Chondrocyte (in vitro differentiated cells): ENCODE data around the gene ANKHD1. TPM values are rescaled to one million over a fixed set of nuclear protein-coding genes. Genes with fewer than 3 reads are reported as not detected.

Experiments
- DNase-seq: peaks from one replicate; pipeline ENCODE4 v3.0.0; 2021; ENCODE audit warnings: mixed read lengths, low spot score
- H3K27ac Mint-ChIP-seq: one replicate; pipeline ENCODE4 v1.8.0; 2021; ENCODE audit warnings: mild to moderate bottlenecking, moderate library complexity, mixed read lengths; ENCODE audit not compliant: unreplicated experiment
- H3K27me3 Mint-ChIP-seq: 2 replicates; pipeline ENCODE4 v1.8.0; 2021; ENCODE audit warnings: low read depth, mixed read lengths
- H3K36me3 Mint-ChIP-seq: 2 replicates; pipeline ENCODE4 v1.8.0; 2021; ENCODE audit warnings: low read depth, mixed read lengths
- H3K4me1 Mint-ChIP-seq: 2 replicates; pipeline ENCODE4 v1.8.0; 2021; ENCODE audit warnings: low read depth, mild to moderate bottlenecking, mixed read lengths
- H3K4me3 Mint-ChIP-seq: one replicate; pipeline ENCODE4 v1.8.0; 2021; ENCODE audit warnings: mild to moderate bottlenecking, moderate library complexity, mixed read lengths; ENCODE audit not compliant: unreplicated experiment
- H3K9me3 Mint-ChIP-seq: 2 replicates; pipeline ENCODE4 v1.8.0; 2021; ENCODE audit warnings: low read depth, mixed read lengths
- CTCF ChIP-seq: fragments of 200-600 bp; sonication (generic); IDR thresholded peaks from 2 replicates; pipeline ENCODE4 v1.5.0; 2021; ENCODE audit warnings: antibody characterized with exemption, mild to moderate bottlenecking, moderate library complexity
- total RNA-seq: library from RNA; stranded (reverse); gene quantifications from 3 replicates; pipeline ENCODE4 v1.2.1, GENCODE V29; 2021

Gene ANKHD1
- total RNA-seq, 1 donor from 2014 or later, result 61.4 TPM

GRCh38 chr5:140358738-140359310 lies 42.8 kb upstream of the ANKHD1 start:
- DNase-seq, result peak; percentile 15
- no peak overlapping the region for H3K4me3 Mint-ChIP-seq
- H3K27ac Mint-ChIP-seq, result no peak overlapping the region
- no peaks in the 10 kb centered on the region for H3K36me3 Mint-ChIP-seq
- no peaks in the 10 kb centered on the region for H3K9me3 Mint-ChIP-seq
- TF ChIP-seq CTCF, result peak; percentile 77
- peaks cover 14% of the 10 kb centered on the region for H3K4me1 Mint-ChIP-seq
- H3K27me3 Mint-ChIP-seq, result peaks cover 2% of the 10 kb centered on the region

GRCh38 chr5:140360101-140360500 lies 41.5 kb upstream of the ANKHD1 start, which contains the start of gene SLC4A9:
TSS of gene SLC4A9 (plus strand) at chr5:140360194. CDS start at chr5:140360237, 43 bp downstream.
- H3K27me3 Mint-ChIP-seq, result no peaks in the 10 kb centered on the region
- H3K36me3 Mint-ChIP-seq, result no peaks in the 10 kb centered on the region
- DNase-seq, result peak; percentile 73
- H3K4me1 Mint-ChIP-seq, result peaks cover 14% of the 10 kb centered on the region
- no peak for TF ChIP-seq CTCF
- no peak within 1 kb of the TSS for H3K4me3 Mint-ChIP-seq
- H3K27ac Mint-ChIP-seq, result no peak within 1 kb of the TSS
- no peaks in the 10 kb centered on the region for H3K9me3 Mint-ChIP-seq

- no peak overlapping the region for H3K27ac Mint-ChIP-seq
Measured at GRCh38 chr5:140360681-140361479, 40.8 kb upstream of the ANKHD1 start.

GRCh38 chr5:140361901-140362300 lies 39.7 kb upstream of the ANKHD1 start:
- no peaks in the 10 kb centered on the region for H3K36me3 Mint-ChIP-seq
- no peaks in the 10 kb centered on the region for H3K27me3 Mint-ChIP-seq
- no peak for TF ChIP-seq CTCF
- H3K27ac Mint-ChIP-seq, result no peak overlapping the region
- no peaks in the 10 kb centered on the region for H3K9me3 Mint-ChIP-seq
- DNase-seq, result peak; percentile 62
- no peak overlapping the region for H3K4me3 Mint-ChIP-seq
- H3K4me1 Mint-ChIP-seq, result peaks cover 14% of the 10 kb centered on the region

More at GRCh38 chr5:140360681-140361479, 40.8 kb upstream of the ANKHD1 start:
- peaks cover 14% of the 10 kb centered on the region for H3K4me1 Mint-ChIP-seq
- H3K27me3 Mint-ChIP-seq, result no peaks in the 10 kb centered on the region
- no peak overlapping the region for H3K4me3 Mint-ChIP-seq
- no peak for TF ChIP-seq CTCF
- peak; percentile 59 for DNase-seq
- no peaks in the 10 kb centered on the region for H3K9me3 Mint-ChIP-seq
- H3K36me3 Mint-ChIP-seq, result no peaks in the 10 kb centered on the region

- Mint-ChIP-seq H3K4me3 (no peak overlapping the region), H3K27ac (no peak overlapping the region), H3K4me1 (peaks cover 14% of the 10 kb centered on the region), H3K9me3 (no peaks in the 10 kb centered on the region), H3K36me3 (no peaks in the 10 kb centered on the region), H3K27me3 (no peaks in the 10 kb centered on the region)
- DNase-seq, result peak; percentile 75
- TF ChIP-seq CTCF, result no peak
Measured at GRCh38 chr5:140362311-140362710, 39.3 kb upstream of the ANKHD1 start.
